ENCODE results near the gene ZNF577. TPM values are rescaled to one million over a fixed set of nuclear protein-coding genes. Genes with fewer than 3 reads are reported as not detected.

ZNF577 gene
- 10.4 and 16.3 TPM in 2 replicates for total RNA-seq
- polyA plus RNA-seq, result 7.4 and 11.1 TPM in 2 replicates

GRCh38 chr19:51887522-51888498 is at the start of gene ZNF577:
Gene ZNF577 (minus strand): TSS chr19:51887951. CDS start chr19:51880382, 7,569 bp downstream.
- H4K20me1 ChIP-seq (ENCODE audit: insufficient read depth, poor library complexity, severe bottlenecking), result no peaks in the 10 kb centered on the region
- peaks cover 48% of the 10 kb centered on the region for H3K9me3 ChIP-seq (ENCODE audit: low read depth)
- H3K9me2 ChIP-seq (replicated peaks; ENCODE audit: insufficient read depth), result no peaks in the 10 kb centered on the region
- no peaks in the 10 kb centered on the region for H3K27me3 ChIP-seq
- peak; percentile 81 for DNase-seq (ENCODE audit: low spot score)
- H3K79me2 ChIP-seq, result no peaks in the 10 kb centered on the region
- peak within 1 kb of the TSS; percentile 49 for H2AFZ ChIP-seq
- peak within 1 kb of the TSS; percentile 21 for H3K4me3 ChIP-seq
- H3K27ac ChIP-seq, result peak within 1 kb of the TSS; percentile 77
- peak within 1 kb of the TSS; percentile 72 for H3K4me2 ChIP-seq
- H3K4me1 ChIP-seq (ENCODE audit: insufficient read depth), result no peaks in the 10 kb centered on the region
- WGBS (ENCODE audit: low lambda C conversion rate, missing lambda C conversion rate), result 51% methylated on average over 56 of the region's 56 CpGs
- TF ChIP-seq EZH2phosphoT487 (IDR thresholded peaks at IDR 0.05; ENCODE audit: low read depth, severe bottlenecking, unreplicated experiment) (no peak), EZH2 (IDR thresholded peaks at IDR 0.05; ENCODE audit: borderline replicate concordance) (no peak), CTCF (IDR thresholded peaks at IDR 0.05; ENCODE audit: poor library complexity) (no peak)
- H3K36me3 ChIP-seq (replicated peaks; ENCODE audit: insufficient read depth, low read depth), result peaks cover 14% of the 10 kb centered on the region

GRCh38 chr19:51931921-51932320 is 44.2 kb upstream of the ZNF577 start:
- H3K79me2 ChIP-seq, result peaks cover 22% of the 10 kb centered on the region
- no peak overlapping the region for H3K4me3 ChIP-seq
- no peaks in the 10 kb centered on the region for H3K9me2 ChIP-seq (replicated peaks; ENCODE audit: insufficient read depth)
- no peak overlapping the region for H2AFZ ChIP-seq
- no peak overlapping the region for H3K27ac ChIP-seq
- no peaks in the 10 kb centered on the region for H3K27me3 ChIP-seq
- WGBS (ENCODE audit: low lambda C conversion rate, missing lambda C conversion rate), result 90% methylated on average over 8 of the region's 8 CpGs
- H3K9me3 ChIP-seq (ENCODE audit: low read depth), result peaks cover 9% of the 10 kb centered on the region
- TF ChIP-seq CTCF (IDR thresholded peaks at IDR 0.05; ENCODE audit: poor library complexity) (no peak), EZH2phosphoT487 (IDR thresholded peaks at IDR 0.05; ENCODE audit: low read depth, severe bottlenecking, unreplicated experiment) (no peak), EZH2 (IDR thresholded peaks at IDR 0.05; ENCODE audit: borderline replicate concordance) (no peak)
- no peak overlapping the region for H3K4me2 ChIP-seq
- H3K36me3 ChIP-seq (replicated peaks; ENCODE audit: insufficient read depth, low read depth), result peaks cover 12% of the 10 kb centered on the region
- H4K20me1 ChIP-seq (ENCODE audit: insufficient read depth, poor library complexity, severe bottlenecking), result no peaks in the 10 kb centered on the region
- DNase-seq (ENCODE audit: low spot score), result no peak
- peaks cover 5% of the 10 kb centered on the region for H3K4me1 ChIP-seq (ENCODE audit: insufficient read depth)

GRCh38 chr19:51927859-51928258 is 40.1 kb upstream of the ZNF577 start:
- H3K9me3 ChIP-seq (ENCODE audit: low read depth), result peaks cover 17% of the 10 kb centered on the region
- H3K4me2 ChIP-seq, result peak overlapping the region; percentile 76
- H2AFZ ChIP-seq, result peak overlapping the region; percentile 84
- no peak for DNase-seq (ENCODE audit: low spot score)
- H3K9me2 ChIP-seq (replicated peaks; ENCODE audit: insufficient read depth), result no peaks in the 10 kb centered on the region
- no peaks in the 10 kb centered on the region for H4K20me1 ChIP-seq (ENCODE audit: insufficient read depth, poor library complexity, severe bottlenecking)
- peaks cover 8% of the 10 kb centered on the region for H3K36me3 ChIP-seq (replicated peaks; ENCODE audit: insufficient read depth, low read depth)
- peaks cover 5% of the 10 kb centered on the region for H3K4me1 ChIP-seq (ENCODE audit: insufficient read depth)
- no peak for TF ChIP-seq EZH2phosphoT487 (IDR thresholded peaks at IDR 0.05; ENCODE audit: low read depth, severe bottlenecking, unreplicated experiment)
- no peak for TF ChIP-seq CTCF (IDR thresholded peaks at IDR 0.05; ENCODE audit: poor library complexity)
- TF ChIP-seq EZH2 (IDR thresholded peaks at IDR 0.05; ENCODE audit: borderline replicate concordance), result no peak
- WGBS (ENCODE audit: low lambda C conversion rate, missing lambda C conversion rate), result 40% methylated on average over 13 of the region's 13 CpGs
- peak overlapping the region; percentile 93 for H3K27ac ChIP-seq
- no peaks in the 10 kb centered on the region for H3K27me3 ChIP-seq
- peak overlapping the region; percentile 71 for H3K4me3 ChIP-seq
- peaks cover 22% of the 10 kb centered on the region for H3K79me2 ChIP-seq
